Natural killer cell treated with Interleukin-12 subunit alpha and Interleukin-12 subunit beta and Interleukin-15 and Interleukin-18, amount 100 ng/mL, for 72 hours (primary cell): ENCODE data around the gene CCDC34. TPM values are rescaled to one million over a fixed set of nuclear protein-coding genes. Genes with fewer than 3 reads are reported as not detected.

Experiments
- ATAC-seq, 2 donors: fragments of 150-1000 bp; cut with Tn5 transposase in 1 of 2; sonication (Bioruptor Pico), chemical (Tn5 transposase) in 1 of 2; 2 replicates each; pipeline ENCODE4 v1.10.0; 2021
- DNase-seq: peaks from one replicate; pipeline ENCODE4 v3.0.0; 2022; ENCODE audit warnings: low spot score
- H3K27ac Mint-ChIP-seq, 2 donors: 1 replicate in 1 of 2; 2 replicates in 1 of 2; pipeline ENCODE4 v1.8.0; 2022; ENCODE audit warnings: mixed read lengths in 2 of 2, mild to moderate bottlenecking in 1 of 2, moderate library complexity in 1 of 2
- H3K27me3 Mint-ChIP-seq, 2 donors: 1 replicate in 1 of 2; 2 replicates in 1 of 2; pipeline ENCODE4 v1.8.0; 2022; ENCODE audit warnings: mixed read lengths in 2 of 2
- H3K36me3 Mint-ChIP-seq: one replicate; pipeline ENCODE4 v1.8.0; 2022; ENCODE audit warnings: mixed read lengths
- H3K4me1 Mint-ChIP-seq, 2 donors: 1 replicate in 1 of 2; 2 replicates in 1 of 2; pipeline ENCODE4 v1.8.0; 2022; ENCODE audit warnings: low read depth in 2 of 2, mixed read lengths in 2 of 2, mild to moderate bottlenecking in 1 of 2
- H3K4me3 Mint-ChIP-seq: one replicate; pipeline ENCODE4 v1.8.0; 2022; ENCODE audit warnings: mixed read lengths
- H3K9me3 Mint-ChIP-seq: 2 replicates; pipeline ENCODE4 v1.8.0; 2022; ENCODE audit warnings: mixed read lengths
- total RNA-seq, 2 donors: library from RNA; stranded (reverse); gene quantifications; one replicate each; pipeline ENCODE4 v1.2.3, GENCODE V29; 2022

CCDC34 gene
- total RNA-seq: 1 to 10 TPM; 8.0 to 9.9 TPM

- Mint-ChIP-seq H3K9me3 (no peaks in the 10 kb centered on the region), H3K36me3 (no peaks in the 10 kb centered on the region), H3K4me3 (peak within 1 kb of the TSS; percentile 94), H3K27me3 (no peaks in the 10 kb centered on the region), H3K27ac (peak within 1 kb of the TSS; percentile 62 to 92), H3K4me1 (peaks cover 13 to 25% of the 10 kb centered on the region in 2 donors)
- ATAC-seq (peak; percentile 99), DNase-seq (peak; percentile 94)
These were observed at the start of gene CCDC34 for GRCh38 chr11:27362749-27363575. TSS of gene CCDC34 (minus strand) at chr11:27363215. CDS start at chr11:27363194, 21 bp downstream.

GRCh38 chr11:27412192-27412691, 49.2 kb upstream of the CCDC34 start:
- ATAC-seq (no peak), DNase-seq (no peak)
- Mint-ChIP-seq H3K4me1 (no peaks in the 10 kb centered on the region), H3K27me3 (peaks cover 6 to 7% of the 10 kb centered on the region in 2 donors), H3K36me3 (no peaks in the 10 kb centered on the region), H3K9me3 (peaks cover 5% of the 10 kb centered on the region), H3K4me3 (no peak overlapping the region), H3K27ac (no peak overlapping the region)

- H3K9me3 Mint-ChIP-seq: peaks cover 5% of the 10 kb centered on the region
These were observed 48.3 kb upstream of the CCDC34 start for GRCh38 chr11:27411328-27411727.

GRCh38 chr11:27410272-27410671, 47.3 kb upstream of the CCDC34 start:
- no peaks in the 10 kb centered on the region for H3K4me1 Mint-ChIP-seq
- peaks cover 4% of the 10 kb centered on the region in 2 donors for H3K27me3 Mint-ChIP-seq
- ATAC-seq (no peak), DNase-seq (no peak)
- H3K36me3 Mint-ChIP-seq: no peaks in the 10 kb centered on the region
- H3K4me3 Mint-ChIP-seq: no peak overlapping the region
- no peak overlapping the region for H3K27ac Mint-ChIP-seq
- peaks cover 5% of the 10 kb centered on the region for H3K9me3 Mint-ChIP-seq

More at GRCh38 chr11:27411328-27411727, 48.3 kb upstream of the CCDC34 start:
- Mint-ChIP-seq H3K27ac (no peak overlapping the region), H3K4me3 (no peak overlapping the region), H3K27me3 (peaks cover 6 to 7% of the 10 kb centered on the region in 2 donors), H3K4me1 (no peaks in the 10 kb centered on the region), H3K36me3 (no peaks in the 10 kb centered on the region)
- no peak for DNase-seq
- no peak for ATAC-seq

- H3K27me3 Mint-ChIP-seq: peaks cover 0 to 3% of the 10 kb centered on the region in 2 donors
- no peak overlapping the region for H3K4me3 Mint-ChIP-seq
- ATAC-seq (no peak), DNase-seq (no peak)
- H3K27ac Mint-ChIP-seq: no peak overlapping the region
- H3K4me1 Mint-ChIP-seq: no peaks in the 10 kb centered on the region
- peaks cover 5% of the 10 kb centered on the region for H3K9me3 Mint-ChIP-seq
- no peaks in the 10 kb centered on the region for H3K36me3 Mint-ChIP-seq
These were observed 46.7 kb upstream of the CCDC34 start for GRCh38 chr11:27409742-27410141.

GRCh38 chr11:27409049-27409448, 46.0 kb upstream of the CCDC34 start:
- Mint-ChIP-seq H3K27me3 (peaks cover 0 to 3% of the 10 kb centered on the region in 2 donors), H3K36me3 (no peaks in the 10 kb centered on the region), H3K4me3 (no peak overlapping the region), H3K27ac (no peak overlapping the region), H3K4me1 (no peaks in the 10 kb centered on the region), H3K9me3 (peaks cover 5% of the 10 kb centered on the region)
- ATAC-seq (no peak), DNase-seq (no peak)

GRCh38 chr11:27408246-27408800, 45.3 kb upstream of the CCDC34 start:
- Mint-ChIP-seq H3K4me1 (no peaks in the 10 kb centered on the region), H3K4me3 (no peak overlapping the region), H3K36me3 (no peaks in the 10 kb centered on the region), H3K27me3 (no peaks in the 10 kb centered on the region), H3K9me3 (peaks cover 5% of the 10 kb centered on the region), H3K27ac (no peak overlapping the region)
- ATAC-seq (no peak), DNase-seq (no peak)

GRCh38 chr11:27406498-27407354, 43.7 kb upstream of the CCDC34 start:
- no peaks in the 10 kb centered on the region for H3K4me1 Mint-ChIP-seq
- peaks cover 5% of the 10 kb centered on the region for H3K9me3 Mint-ChIP-seq
- H3K4me3 Mint-ChIP-seq: no peak overlapping the region
- no peaks in the 10 kb centered on the region for H3K36me3 Mint-ChIP-seq
- no peaks in the 10 kb centered on the region for H3K27me3 Mint-ChIP-seq
- no peak for DNase-seq
- no peak for ATAC-seq
- H3K27ac Mint-ChIP-seq: no peak overlapping the region

GRCh38 chr11:27405134-27405533, 42.1 kb upstream of the CCDC34 start:
- Mint-ChIP-seq H3K4me1 (no peaks in the 10 kb centered on the region), H3K36me3 (no peaks in the 10 kb centered on the region), H3K9me3 (peaks cover 5% of the 10 kb centered on the region), H3K4me3 (no peak overlapping the region), H3K27me3 (no peaks in the 10 kb centered on the region), H3K27ac (no peak overlapping the region)
- ATAC-seq (no peak), DNase-seq (no peak)

GRCh38 chr11:27404427-27404826, 41.4 kb upstream of the CCDC34 start:
- H3K27me3 Mint-ChIP-seq: no peaks in the 10 kb centered on the region
- H3K36me3 Mint-ChIP-seq: no peaks in the 10 kb centered on the region

GRCh38 chr11:27403195-27403594, 40.2 kb upstream of the CCDC34 start:
- H3K4me3 Mint-ChIP-seq: no peak overlapping the region
- ATAC-seq: no peak
- H3K4me1 Mint-ChIP-seq: no peaks in the 10 kb centered on the region
- no peaks in the 10 kb centered on the region for H3K36me3 Mint-ChIP-seq
- no peak for DNase-seq
- no peak overlapping the region for H3K27ac Mint-ChIP-seq
- H3K9me3 Mint-ChIP-seq: no peaks in the 10 kb centered on the region
- no peaks in the 10 kb centered on the region for H3K27me3 Mint-ChIP-seq

More at GRCh38 chr11:27404427-27404826, 41.4 kb upstream of the CCDC34 start:
- no peak for DNase-seq
- no peak overlapping the region for H3K4me3 Mint-ChIP-seq
- peaks cover 2% of the 10 kb centered on the region for H3K9me3 Mint-ChIP-seq
- ATAC-seq: no peak
- H3K4me1 Mint-ChIP-seq: no peaks in the 10 kb centered on the region
- H3K27ac Mint-ChIP-seq: no peak overlapping the region

- H3K4me3 Mint-ChIP-seq: no peak overlapping the region
- DNase-seq (no peak), ATAC-seq (no peak)
- H3K27ac Mint-ChIP-seq: no peak overlapping the region
- H3K9me3 Mint-ChIP-seq: no peaks in the 10 kb centered on the region
- no peaks in the 10 kb centered on the region for H3K4me1 Mint-ChIP-seq
- H3K36me3 Mint-ChIP-seq: no peaks in the 10 kb centered on the region
- H3K27me3 Mint-ChIP-seq: peaks cover under 1% of the 10 kb centered on the region in 2 donors
These were observed 39.4 kb upstream of the CCDC34 start for GRCh38 chr11:27402450-27402849.

GRCh38 chr11:27401833-27402316, 38.9 kb upstream of the CCDC34 start:
- H3K4me1 Mint-ChIP-seq: no peaks in the 10 kb centered on the region
- H3K27me3 Mint-ChIP-seq: peaks cover 6% of the 10 kb centered on the region in 2 donors
- DNase-seq: no peak
- H3K27ac Mint-ChIP-seq: no peak overlapping the region
- no peak overlapping the region for H3K4me3 Mint-ChIP-seq
- H3K9me3 Mint-ChIP-seq: no peaks in the 10 kb centered on the region
- no peak for ATAC-seq
- no peaks in the 10 kb centered on the region for H3K36me3 Mint-ChIP-seq
